Endometrial microvascular endothelial cells (primary cell): ENCODE data around the gene KHSRP. TPM values are rescaled to one million over a fixed set of nuclear protein-coding genes. Genes with fewer than 3 reads are reported as not detected.

ENCODE experiments used
- in situ Hi-C: cut with HindIII; loops from 2 replicates; pipeline ENCODE4 v1.10.0; 2017; ENCODE audit warnings: low sequenced_read_pairs, low pct_unique_long_range_greater_than_20kb; ENCODE audit errors: inconsistent ontology term
- total RNA-seq: library from RNA; depleted of rRNA; stranded (reverse); fragments of >200 nt; gene quantifications from one replicate; pipeline ENCODE4 v1.2.3, GENCODE V29; 2015; ENCODE audit errors: inconsistent ontology term

The KHSRP gene, protein sequence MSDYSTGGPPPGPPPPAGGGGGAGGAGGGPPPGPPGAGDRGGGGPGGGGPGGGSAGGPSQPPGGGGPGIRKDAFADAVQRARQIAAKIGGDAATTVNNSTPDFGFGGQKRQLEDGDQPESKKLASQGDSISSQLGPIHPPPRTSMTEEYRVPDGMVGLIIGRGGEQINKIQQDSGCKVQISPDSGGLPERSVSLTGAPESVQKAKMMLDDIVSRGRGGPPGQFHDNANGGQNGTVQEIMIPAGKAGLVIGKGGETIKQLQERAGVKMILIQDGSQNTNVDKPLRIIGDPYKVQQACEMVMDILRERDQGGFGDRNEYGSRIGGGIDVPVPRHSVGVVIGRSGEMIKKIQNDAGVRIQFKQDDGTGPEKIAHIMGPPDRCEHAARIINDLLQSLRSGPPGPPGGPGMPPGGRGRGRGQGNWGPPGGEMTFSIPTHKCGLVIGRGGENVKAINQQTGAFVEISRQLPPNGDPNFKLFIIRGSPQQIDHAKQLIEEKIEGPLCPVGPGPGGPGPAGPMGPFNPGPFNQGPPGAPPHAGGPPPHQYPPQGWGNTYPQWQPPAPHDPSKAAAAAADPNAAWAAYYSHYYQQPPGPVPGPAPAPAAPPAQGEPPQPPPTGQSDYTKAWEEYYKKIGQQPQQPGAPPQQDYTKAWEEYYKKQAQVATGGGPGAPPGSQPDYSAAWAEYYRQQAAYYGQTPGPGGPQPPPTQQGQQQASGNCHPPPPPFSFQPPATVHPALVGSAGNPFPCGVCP
- total RNA-seq, result 251 TPM

DNA sequence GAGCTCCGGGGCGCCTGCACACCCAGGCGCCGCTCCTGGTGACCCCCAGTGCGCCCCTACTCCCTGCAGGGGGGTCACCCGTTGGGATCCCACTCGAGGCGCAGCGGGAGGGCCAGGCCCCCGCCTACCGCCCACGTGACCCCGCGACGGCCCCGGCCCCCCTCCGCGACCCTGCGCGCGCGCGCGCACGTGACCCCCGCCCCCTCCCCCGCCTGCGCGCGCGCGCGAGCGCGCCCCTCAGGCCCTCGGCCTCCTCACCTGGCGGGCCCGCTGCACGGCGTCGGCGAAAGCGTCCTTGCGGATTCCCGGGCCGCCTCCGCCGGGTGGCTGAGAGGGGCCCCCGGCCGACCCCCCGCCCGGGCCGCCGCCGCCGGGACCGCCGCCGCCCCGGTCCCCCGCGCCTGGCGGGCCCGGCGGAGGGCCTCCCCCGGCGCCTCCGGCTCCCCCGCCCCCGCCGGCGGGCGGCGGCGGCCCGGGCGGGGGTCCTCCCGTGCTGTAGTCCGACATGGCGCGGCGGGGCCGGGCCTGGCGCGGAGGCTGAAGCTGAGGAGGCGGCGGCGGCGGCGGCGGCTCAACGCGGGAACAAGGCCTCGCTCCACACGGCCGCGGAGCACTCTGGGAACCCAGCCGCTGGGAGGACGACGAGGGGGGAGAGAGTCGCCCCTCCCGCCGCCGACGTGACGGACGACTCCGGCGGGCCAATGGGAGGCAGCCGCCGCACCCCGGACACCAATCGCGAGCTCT, at the start of gene KHSRP:
KHSRP (minus strand) TSS at position 617 of the 744 bp plus-strand sequence; CDS start at position 507, 110 bp downstream.
- in situ Hi-C loops, result no loop called here

DNA sequence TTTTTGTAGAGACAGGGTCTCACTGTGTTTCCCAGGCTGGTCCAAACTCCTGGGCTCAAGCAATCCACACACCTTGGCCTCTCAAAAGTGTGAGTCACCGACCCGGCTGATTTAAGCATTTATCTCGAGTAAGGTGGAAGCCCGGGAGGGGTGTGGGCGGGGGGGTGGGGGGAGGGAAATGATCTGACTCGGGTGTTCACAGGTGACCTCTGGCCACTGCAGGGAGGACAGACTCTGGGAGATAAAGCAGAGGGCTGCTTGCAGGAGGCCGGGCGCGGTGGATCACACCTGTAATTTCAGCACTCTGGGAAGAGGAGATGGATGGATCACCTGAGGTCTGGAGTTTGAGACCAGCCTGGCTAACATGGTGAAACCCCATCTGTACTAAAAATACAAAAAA, 49.0 kb upstream of the KHSRP start:
- in situ Hi-C loops, result no loop called here

DNA sequence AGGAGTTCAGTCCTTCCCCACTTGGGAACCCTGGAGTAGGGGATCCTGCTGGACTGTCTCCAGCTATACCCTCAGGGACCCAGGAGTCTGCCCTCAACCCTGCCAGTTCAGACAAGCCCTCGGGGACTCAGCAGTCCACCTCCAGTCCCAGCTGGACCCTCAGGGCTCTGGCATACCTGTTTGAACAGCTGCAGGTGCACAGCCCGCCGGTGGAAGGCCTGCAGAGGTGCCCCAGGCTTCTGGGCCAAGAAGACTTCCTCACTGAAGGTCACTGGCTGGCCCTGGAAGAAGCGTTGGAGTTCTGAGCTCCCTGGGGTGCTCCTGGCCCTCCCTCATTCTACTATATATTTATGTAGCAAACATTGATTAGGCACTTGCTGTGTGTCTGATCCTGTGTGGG, 48.1 kb upstream of the KHSRP start:
- in situ Hi-C loops, result no loop called here

DNA sequence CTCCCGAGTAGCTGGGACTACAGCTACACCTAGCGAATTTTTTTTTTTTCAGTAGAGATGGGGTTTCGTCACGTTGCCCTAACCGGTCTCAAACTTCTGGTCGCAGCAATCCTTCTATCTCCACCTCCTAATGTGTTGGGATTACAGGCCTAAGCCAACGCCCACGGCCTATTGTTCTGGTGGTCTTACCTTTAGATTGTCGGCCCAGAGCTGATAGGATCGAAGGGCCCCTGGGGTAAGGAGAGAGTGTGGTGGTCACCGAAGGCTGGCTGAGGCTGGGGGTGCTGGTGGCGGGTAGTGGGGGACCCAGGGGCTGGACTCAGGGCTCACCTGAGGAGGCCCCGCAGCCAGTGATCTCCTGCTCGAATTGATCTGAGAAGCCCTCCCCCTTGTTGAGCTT, 46.5 kb upstream of the KHSRP start:
- in situ Hi-C loops, result no loop called here

DNA sequence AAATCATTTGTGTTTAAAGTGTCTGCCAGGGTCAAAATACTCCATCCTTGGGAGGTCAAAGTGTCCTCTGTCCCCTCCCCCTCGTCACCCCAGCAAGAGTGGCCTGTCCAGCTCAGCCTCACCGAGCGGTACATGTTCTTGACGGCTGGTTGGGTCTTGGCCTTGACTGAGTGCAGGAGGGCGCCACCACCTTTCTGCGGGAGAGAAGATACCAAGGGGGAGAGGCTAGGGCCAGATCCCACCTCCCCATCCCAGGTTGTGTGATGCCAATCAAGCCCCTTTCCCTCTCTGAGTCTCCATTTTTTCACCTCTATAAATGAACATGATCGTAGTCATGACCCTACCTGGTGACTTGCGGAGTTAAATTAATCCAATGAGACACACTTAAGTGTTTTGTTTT, 45.6 kb upstream of the KHSRP start:
- in situ Hi-C loops, result no loop called here

DNA sequence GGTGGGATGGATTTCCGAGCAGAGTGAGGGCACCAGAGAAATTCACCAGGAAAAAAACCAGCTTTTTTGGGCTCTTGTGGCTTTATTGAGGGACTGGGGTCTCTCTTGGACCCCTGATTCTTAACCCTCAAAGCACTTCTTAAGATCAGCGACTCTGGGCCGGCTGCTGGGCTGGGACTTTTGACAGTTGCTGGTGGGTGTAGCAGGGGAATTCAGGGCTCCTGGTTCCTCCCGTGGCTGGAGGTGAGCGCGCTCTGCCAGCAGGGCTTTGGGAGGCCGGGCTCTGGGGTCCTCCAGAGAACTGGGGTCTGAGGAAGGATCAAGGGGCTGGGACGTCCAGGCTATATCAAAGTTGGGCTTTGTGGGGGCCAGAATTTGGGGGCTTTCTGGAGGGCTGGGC, 42.8 kb upstream of the KHSRP start:
- in situ Hi-C loops, result no loop called here

DNA sequence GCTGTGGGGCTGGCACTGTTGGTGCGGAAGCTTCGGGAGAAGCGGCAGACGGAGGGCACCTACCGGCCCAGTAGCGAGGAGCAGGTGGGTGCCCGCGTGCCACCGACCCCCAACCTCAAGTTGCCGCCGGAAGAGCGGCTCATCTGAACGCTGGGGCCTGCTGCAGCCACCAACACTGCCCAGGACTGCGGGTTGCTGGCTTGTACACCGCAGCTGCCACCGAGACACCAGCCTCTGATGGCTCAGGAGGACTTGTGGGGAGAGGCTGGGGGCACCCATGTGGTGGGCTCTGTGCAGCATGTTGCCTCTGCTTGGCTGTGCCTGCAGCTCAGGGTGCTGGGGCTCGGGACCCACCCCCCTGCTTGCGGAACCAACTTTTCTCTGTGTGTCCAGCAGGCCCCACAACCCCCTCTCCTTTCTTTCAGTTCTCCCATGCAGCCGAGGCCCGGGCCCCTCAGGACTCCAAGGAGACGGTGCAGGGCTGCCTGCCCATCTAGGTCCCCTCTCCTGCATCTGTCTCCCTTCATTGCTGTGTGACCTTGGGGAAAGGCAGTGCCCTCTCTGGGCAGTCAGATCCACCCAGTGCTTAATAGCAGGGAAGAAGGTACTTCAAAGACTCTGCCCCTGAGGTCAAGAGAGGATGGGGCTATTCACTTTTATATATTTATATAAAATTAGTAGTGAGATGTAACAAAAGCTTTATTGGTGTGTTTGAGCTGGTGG, 42.1 kb upstream of the KHSRP start:
- in situ Hi-C loops, result no loop called here

DNA sequence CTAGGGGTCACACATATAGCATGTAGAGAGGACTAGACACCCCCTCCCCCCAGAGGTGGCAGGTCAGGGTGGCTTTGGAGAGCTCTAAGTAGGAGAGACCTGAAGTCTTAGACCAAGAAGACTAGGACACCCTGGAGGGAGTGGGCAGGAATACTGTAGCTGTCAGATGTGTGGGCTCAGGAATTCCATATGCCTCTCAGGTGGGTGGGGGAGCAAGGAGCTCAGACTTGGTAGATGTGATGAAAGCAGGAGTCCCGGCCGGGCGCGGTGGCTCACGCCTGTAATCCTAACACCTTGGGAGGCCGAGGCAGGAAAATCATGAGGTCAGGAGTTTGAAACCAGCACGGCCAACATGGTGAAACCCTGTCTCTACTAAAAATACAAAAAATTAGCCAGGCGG, 41.1 kb upstream of the KHSRP start:
- in situ Hi-C loops, result no loop called here

DNA sequence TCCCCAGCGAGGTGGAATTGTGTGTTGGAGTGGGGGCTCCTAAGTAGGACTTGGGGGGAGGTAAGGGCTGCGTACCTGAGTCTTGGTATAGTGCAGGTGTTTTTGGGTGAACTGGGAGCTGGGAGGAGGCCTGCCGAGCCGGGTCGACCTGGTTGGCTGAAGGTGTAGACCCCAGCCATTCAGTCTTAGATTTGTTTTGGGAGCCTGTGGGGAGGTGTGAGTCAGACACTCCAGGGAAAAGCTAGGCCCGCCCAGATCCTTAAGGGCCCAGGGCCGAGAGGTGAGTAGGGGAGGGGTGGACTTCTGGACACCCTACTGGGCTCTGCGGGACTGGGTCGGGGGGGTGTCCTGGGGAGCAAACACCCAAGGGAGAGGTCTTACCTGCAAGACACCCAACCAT, 40.4 kb upstream of the KHSRP start:
- in situ Hi-C loops, result no loop called here

DNA sequence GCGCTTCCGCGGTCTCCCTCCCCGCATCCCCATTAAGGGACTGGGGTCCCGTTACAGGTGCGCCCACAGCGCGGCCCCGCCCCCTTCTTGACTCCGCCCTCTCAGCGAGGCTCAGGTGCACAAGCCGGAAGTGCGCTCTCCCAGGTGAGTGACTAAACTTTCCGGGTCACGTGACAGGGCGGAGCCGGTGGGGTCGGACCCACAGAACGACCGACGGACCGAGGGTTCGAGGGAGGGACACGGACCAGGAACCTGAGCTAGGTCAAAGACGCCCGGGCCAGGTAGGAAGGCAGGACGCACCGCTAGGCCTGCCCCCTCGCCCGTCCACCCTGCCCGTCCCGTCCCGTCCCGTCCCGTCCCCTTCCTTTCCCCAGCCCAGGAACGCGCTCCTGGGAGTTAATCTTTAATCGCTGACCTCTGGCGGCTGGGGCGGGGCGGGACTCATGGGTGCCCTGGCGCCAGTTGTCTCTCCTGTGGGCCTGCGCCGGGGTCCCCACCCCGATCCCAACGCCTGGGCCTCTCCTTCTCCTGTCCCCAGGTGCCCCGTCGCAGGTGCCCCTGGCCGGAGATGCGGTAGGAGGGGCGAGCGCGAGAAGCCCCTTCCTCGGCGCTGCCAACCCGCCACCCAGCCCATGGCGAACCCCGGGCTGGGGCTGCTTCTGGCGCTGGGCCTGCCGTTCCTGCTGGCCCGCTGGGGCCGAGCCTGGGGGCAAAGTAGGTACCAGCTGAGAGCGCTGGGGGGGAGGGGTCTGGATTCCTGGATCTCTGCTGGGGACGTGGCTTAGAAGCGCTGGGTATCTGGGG, 39.7 kb upstream of the KHSRP start, which contains the start of gene CRB3:
CRB3 (plus strand) TSS at position 202 of the 804 bp plus-strand sequence; CDS start at position 633, 431 bp downstream.
- in situ Hi-C loops, result no loop called here

DNA sequence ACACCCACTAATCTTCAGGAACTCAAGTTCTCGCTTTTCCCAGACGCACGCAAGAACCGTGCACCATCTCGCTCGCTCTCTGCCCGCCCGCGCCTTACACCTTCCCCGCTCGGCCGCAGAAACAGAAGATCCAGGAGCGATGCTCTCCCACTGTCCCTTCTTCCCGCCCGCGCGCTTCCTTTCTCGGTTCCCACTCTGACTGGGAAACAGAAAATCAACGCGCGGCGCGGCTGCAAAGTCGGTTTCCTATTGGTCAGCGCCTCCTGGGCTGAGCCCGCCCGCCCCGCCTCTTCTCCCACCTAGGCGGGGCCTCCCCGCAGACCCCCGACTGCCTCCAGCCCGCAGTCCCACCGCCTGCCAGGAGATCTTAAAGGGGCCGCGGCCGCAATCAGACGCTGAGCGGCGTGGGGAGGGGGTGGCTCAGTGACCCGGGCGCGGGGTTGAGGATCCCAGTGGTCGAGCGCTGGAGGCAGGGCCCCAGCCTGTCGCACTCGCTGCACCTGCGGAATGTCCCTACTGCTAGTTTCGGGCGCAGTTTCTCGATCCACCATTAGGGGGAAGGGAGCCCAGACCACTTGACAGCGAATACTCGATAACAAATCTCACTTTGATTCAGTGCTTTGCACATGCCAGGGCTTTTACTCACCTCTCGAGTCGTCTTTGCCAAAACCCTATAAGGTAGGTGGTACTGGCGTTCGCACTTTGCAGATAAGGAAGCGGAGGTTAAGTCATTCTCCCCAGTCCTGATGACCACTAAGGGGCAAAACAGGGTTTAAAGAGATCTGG, 35.7 kb upstream of the KHSRP start:
- in situ Hi-C loops, result no loop called here

DNA sequence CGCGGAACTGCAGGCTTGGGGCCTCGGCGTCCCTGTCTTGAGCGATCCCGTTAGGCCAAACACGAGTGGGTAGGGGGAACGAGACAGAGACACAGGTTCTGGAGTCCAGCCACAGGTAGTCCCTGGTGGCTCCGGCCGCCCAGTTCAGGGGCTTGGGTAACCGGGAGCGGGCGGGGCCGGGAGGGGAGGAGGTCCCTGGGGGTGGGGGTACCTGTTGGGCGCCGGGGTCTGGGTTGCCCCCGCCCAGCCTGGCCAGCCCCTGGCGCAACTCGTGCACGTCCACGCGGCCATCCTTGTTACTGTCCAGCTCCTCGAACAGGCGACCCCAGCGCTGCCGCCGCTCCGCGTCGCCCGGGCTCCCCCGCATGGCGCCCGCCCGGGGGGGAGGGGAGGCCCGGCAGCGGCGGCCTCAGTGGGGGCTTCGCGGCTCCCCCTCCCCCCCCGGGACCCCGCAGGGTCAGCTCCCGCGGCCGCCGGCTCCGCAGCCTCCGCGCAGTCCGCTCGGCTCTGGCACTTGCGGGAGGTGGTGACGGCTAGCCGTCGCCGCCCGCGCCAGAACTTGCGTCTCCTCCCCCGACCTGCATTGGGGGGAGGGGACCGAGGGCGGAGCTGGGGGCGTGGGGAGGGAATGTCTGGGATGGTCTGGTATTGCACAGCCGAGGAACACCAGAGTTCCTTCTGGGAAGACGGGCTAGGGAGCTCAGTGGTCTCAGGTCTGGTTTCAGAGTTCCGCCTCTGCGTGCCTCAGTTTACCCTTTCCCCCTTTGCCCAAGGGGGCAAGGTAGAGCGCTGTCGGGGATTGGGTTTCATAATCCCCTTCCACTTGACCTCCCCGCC, 34.9 kb upstream of the KHSRP start, which contains the start of gene SLC25A23:
SLC25A23 (minus strand) TSS at position 531 of the 837 bp plus-strand sequence; CDS start at position 367, 164 bp downstream.
- in situ Hi-C loops, result no loop called here

DNA sequence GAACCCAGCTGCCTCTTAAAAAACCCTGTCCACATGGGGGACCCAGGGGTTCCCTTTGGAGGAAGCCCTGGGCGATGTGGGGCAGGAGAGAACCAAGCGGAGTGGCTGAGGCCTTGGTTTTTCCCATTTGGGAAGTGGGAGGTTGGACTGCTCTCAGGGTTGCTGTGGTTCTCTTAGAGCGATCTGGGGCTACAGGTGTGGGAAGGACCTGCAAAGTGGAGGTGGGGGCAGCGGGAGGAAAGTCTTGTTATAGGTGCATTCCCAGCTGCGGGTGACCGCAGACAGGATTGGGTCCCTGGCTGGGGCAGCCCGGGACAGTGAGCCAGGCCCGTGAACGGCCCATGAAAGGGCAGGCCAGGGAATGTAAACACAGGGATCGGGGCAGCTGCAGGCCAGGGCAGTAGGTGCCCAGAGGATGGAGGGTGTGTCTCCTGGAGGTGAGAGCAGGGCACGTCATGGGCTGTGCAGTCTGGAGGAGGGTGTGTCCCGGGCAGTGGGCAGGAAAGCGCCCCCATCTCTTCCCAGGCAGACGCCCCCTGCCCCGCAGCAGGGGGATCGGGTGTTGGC, 34.2 kb upstream of the KHSRP start:
- in situ Hi-C loops, result no loop called here

DNA sequence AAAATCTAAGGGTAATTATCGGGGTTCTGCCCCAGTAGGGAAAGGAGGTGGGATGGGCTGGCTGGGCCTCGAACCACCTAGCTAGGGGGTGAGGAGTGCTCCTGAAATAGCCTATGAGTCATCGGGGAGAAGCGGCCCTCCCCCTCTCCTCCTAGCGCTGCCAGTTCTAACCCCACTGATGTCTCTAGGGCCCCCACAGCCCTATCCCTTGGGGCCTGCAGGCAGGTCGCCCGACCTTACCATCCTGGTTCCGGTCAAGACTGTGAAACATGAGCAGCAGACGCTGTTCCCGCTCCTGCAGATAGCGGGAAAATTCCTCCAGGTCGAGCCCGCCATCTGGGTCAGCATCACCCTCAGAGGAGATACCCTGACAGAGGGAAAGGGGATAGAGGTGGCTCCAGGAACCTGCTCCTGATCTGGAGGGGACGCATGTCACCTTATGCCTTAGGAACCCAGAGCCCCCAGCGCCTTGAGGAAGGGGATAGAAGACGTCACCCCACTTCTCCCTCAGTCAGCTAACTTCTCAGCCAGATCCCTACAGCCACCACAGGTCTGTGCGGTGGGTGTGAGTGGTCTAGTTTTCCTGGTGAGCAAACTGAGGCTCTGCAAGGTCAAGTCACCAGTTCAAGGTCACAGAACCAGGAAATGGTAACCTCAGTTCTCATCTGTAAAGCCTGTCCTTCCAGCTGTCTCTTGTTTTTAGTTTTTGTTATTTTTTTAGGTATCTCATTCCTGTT, 33.5 kb upstream of the KHSRP start:
- in situ Hi-C loops, result no loop called here

DNA sequence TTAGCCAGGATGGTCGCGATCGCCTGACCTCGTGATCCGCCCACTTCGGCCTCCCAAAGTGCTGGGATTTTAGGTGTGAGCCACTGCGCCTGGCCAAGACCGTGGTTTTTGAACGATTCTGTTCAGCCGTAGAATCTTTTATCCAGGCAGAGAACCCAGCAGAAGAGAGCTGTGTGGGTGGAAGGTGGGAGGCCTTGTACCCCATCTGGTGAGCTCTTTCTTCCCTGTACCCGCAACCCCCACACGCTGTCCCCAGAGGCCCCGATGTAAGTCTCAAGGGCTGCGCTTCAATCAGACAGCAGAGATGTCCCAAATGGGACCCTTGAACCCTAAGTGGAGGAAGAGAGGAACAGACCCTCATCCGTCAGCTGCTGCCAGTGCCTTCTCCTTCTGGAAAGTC, 31.3 kb upstream of the KHSRP start:
- in situ Hi-C loops, result no loop called here
